KMS-11 (cell line): Measurements from ENCODE around the gene KCNG4.

Experiments used
- H2AFZ ChIP-seq: fragments of 200-600 bp; sonication (generic); 2 replicates; pipeline ENCODE4 v1.6.1; 2016; ENCODE audit warnings: antibody characterized with exemption, mixed run types, low read depth
- H3K27ac ChIP-seq: fragments of 200-600 bp; sonication (generic); 2 replicates; pipeline ENCODE4 v1.6.1; 2016; ENCODE audit warnings: mild to moderate bottlenecking, mixed run types
- H3K27me3 ChIP-seq: fragments of 200-600 bp; sonication (generic); 2 replicates; pipeline ENCODE4 v1.6.1; 2017; ENCODE audit warnings: mild to moderate bottlenecking, low read depth, mixed run types, moderate library complexity; ENCODE audit not compliant: insufficient read depth
- H3K36me3 ChIP-seq: fragments of 200-600 bp; sonication (generic); 2 replicates; pipeline ENCODE4 v1.6.1; 2017; ENCODE audit warnings: mild to moderate bottlenecking, mixed run types; ENCODE audit not compliant: insufficient read depth
- H3K4me1 ChIP-seq: fragments of 200-600 bp; sonication (generic); 2 replicates; pipeline ENCODE4 v1.6.1; 2016; ENCODE audit warnings: mild to moderate bottlenecking, low read depth, mixed run types; ENCODE audit not compliant: poor library complexity, severe bottlenecking
- H3K4me2 ChIP-seq: fragments of 200-600 bp; sonication (generic); 2 replicates; pipeline ENCODE4 v1.7.0; 2016; ENCODE audit warnings: mild to moderate bottlenecking, mixed run types
- H3K4me3 ChIP-seq: fragments of 200-600 bp; sonication (generic); IDR thresholded peaks from 2 replicates; pipeline ENCODE4 v1.6.1; 2017; ENCODE audit warnings: low read depth, low read length, mixed read lengths; ENCODE audit not compliant: insufficient read depth
- H3K79me2 ChIP-seq: fragments of 200-600 bp; sonication (generic); 2 replicates; pipeline ENCODE4 v1.6.1; 2016; ENCODE audit warnings: low read depth, mixed run types; ENCODE audit not compliant: insufficient read depth
- H3K9ac ChIP-seq: fragments of 200-600 bp; sonication (generic); 2 replicates; pipeline ENCODE4 v1.6.1; 2016; ENCODE audit warnings: mild to moderate bottlenecking, mixed run types
- H4K20me1 ChIP-seq: fragments of 200-600 bp; sonication (generic); 2 replicates; pipeline ENCODE4 v1.6.1; 2016; ENCODE audit warnings: mild to moderate bottlenecking, mixed run types; ENCODE audit not compliant: insufficient read depth
- CTCF ChIP-seq: fragments of 200-600 bp; sonication (generic); conservative IDR thresholded peaks from 2 replicates; pipeline ENCODE4 v1.6.1; 2017; ENCODE audit warnings: low read depth, mild to moderate bottlenecking, antibody characterized with exemption, low read length, moderate library complexity, mixed read lengths

Gene KCNG4

GRCh38 chr16:84198401-84198800, 41.4 kb downstream of the KCNG4 start:
- TF ChIP-seq CTCF, result no peak

GRCh38 chr16:84197466-84198128, 42.2 kb downstream of the KCNG4 start:
- no peak overlapping the region for H3K27ac ChIP-seq
- TF ChIP-seq CTCF, result no peak
- H3K36me3 ChIP-seq, result no peaks in the 10 kb centered on the region
- no peaks in the 10 kb centered on the region for H3K79me2 ChIP-seq
- no peaks in the 10 kb centered on the region for H4K20me1 ChIP-seq
- no peak overlapping the region for H3K9ac ChIP-seq
- H3K4me1 ChIP-seq, result no peaks in the 10 kb centered on the region
- H2AFZ ChIP-seq, result no peak overlapping the region
- H3K27me3 ChIP-seq, result peaks cover 39% of the 10 kb centered on the region; the same call in 1 of the 2 replicates
- no peak overlapping the region for H3K4me2 ChIP-seq
- H3K4me3 ChIP-seq, result no peak overlapping the region

More at GRCh38 chr16:84198401-84198800, 41.4 kb downstream of the KCNG4 start:
- Histone ChIP-seq H4K20me1 (no peaks in the 10 kb centered on the region), H3K4me3 (no peak overlapping the region), H3K9ac (no peak overlapping the region), H3K4me2 (no peak overlapping the region), H3K4me1 (no peaks in the 10 kb centered on the region), H3K27me3 (peaks cover 36% of the 10 kb centered on the region; the same call in 1 of the 2 replicates), H3K79me2 (no peaks in the 10 kb centered on the region), H2AFZ (no peak overlapping the region), H3K36me3 (no peaks in the 10 kb centered on the region), H3K27ac (no peak overlapping the region)

- no peak overlapping the region for H3K4me3 ChIP-seq
- H3K27me3 ChIP-seq, result peaks cover 41% of the 10 kb centered on the region; the same call in 1 of the 2 replicates
- no peak overlapping the region for H3K27ac ChIP-seq
- no peaks in the 10 kb centered on the region for H3K79me2 ChIP-seq
- H2AFZ ChIP-seq, result no peak overlapping the region
- H3K4me1 ChIP-seq, result no peaks in the 10 kb centered on the region
- no peak overlapping the region for H3K4me2 ChIP-seq
- H4K20me1 ChIP-seq, result no peaks in the 10 kb centered on the region
- TF ChIP-seq CTCF, result no peak
- no peaks in the 10 kb centered on the region for H3K36me3 ChIP-seq
- no peak overlapping the region for H3K9ac ChIP-seq
Measured at GRCh38 chr16:84196727-84197394, 43.0 kb downstream of the KCNG4 start.

- no peaks in the 10 kb centered on the region for H4K20me1 ChIP-seq
- H3K27me3 ChIP-seq, result peaks cover 41% of the 10 kb centered on the region; the same call in 1 of the 2 replicates
- H3K27ac ChIP-seq, result no peak overlapping the region
- no peak overlapping the region for H3K9ac ChIP-seq
- no peak overlapping the region for H3K4me3 ChIP-seq
- no peaks in the 10 kb centered on the region for H3K4me1 ChIP-seq
- no peaks in the 10 kb centered on the region for H3K36me3 ChIP-seq
- H2AFZ ChIP-seq, result no peak overlapping the region
- H3K4me2 ChIP-seq, result no peak overlapping the region
- H3K79me2 ChIP-seq, result no peaks in the 10 kb centered on the region
- no peak for TF ChIP-seq CTCF
Measured at GRCh38 chr16:84196101-84196500, 43.7 kb downstream of the KCNG4 start.
